H1 (cell line): ENCODE measurements around the gene AK8. TPM values are rescaled to one million over a fixed set of nuclear protein-coding genes. Genes with fewer than 3 reads are reported as not detected.

Source experiments
- ASH2L ChIP-seq: fragments of 200-600, 300-600 bp; sonication (generic); IDR thresholded peaks from one replicate; pipeline ENCODE4 v1.7.1; 2017; ENCODE audit warnings: low read length
- CREB1 ChIP-seq: IDR thresholded peaks from 2 replicates; pipeline ENCODE4 v1.6.1; 2012; ENCODE audit warnings: inconsistent platforms
- CTBP2 ChIP-seq: IDR thresholded peaks from 2 replicates; pipeline ENCODE4 v1.7.0; 2011; ENCODE audit warnings: borderline replicate concordance, mild to moderate bottlenecking, moderate library complexity, mixed read lengths, low read length; ENCODE audit not compliant: insufficient read depth, insufficient read length
- JUND ChIP-seq: IDR thresholded peaks from 2 replicates; pipeline ENCODE4 v1.6.1; 2011; ENCODE audit warnings: mild to moderate bottlenecking, improper control_type of control experiment, low read length
- MAFK ChIP-seq: IDR thresholded peaks from 2 replicates; pipeline ENCODE4 v1.6.1; 2012; ENCODE audit warnings: low read depth, mild to moderate bottlenecking, improper control_type of control experiment, low read length
- polyA plus RNA-seq, 7 experiments: library from polyadenylated mRNA; depleted of rRNA in 3 of 7; stranded (reverse) in 5 of 7; unstranded in 2 of 7; fragments of >200 nt in 5 of 7; fragments of 200-250 nt in 2 of 7; gene quantifications; 1 replicate in 5 of 7; 2 replicates in 1 of 7; 4 replicates in 1 of 7; pipeline versions ENCODE4 v1.2.1 to v1.2.3, GENCODE V29; 2011 to 2013; ENCODE audit warnings: missing spikeins in 2 of 7, mixed read lengths in 2 of 7
- total RNA-seq: library from RNA; stranded (reverse); fragmentation: NEBNext Ultra II Directional; extraction: Animal tissue kit (Norgen Biotek cat#: 25700); gene quantifications from 2 replicates; pipeline ENCODE4 v1.2.1, GENCODE V29; 2021
- TF ChIP-seq, protein P1 (sequence below): IDR thresholded peaks from 2 replicates; pipeline ENCODE4 v1.6.1; 2012; ENCODE audit warnings: inconsistent platforms
- TF ChIP-seq, protein P2 (sequence below), 3 experiments: IDR thresholded peaks; 1 replicate in 2 of 3; 2 replicates in 1 of 3; pipeline versions ENCODE4 v1.5.1 to v1.6.1; 2011; ENCODE audit warnings: low read length in 3 of 3, mild to moderate bottlenecking in 3 of 3, inconsistent platforms in 2 of 3, low read depth in 1 of 3, moderate library complexity in 1 of 3; ENCODE audit not compliant: insufficient read depth in 1 of 3; ENCODE audit errors: control extremely low read depth in 1 of 3
- TF ChIP-seq, protein P3 (sequence below): IDR thresholded peaks from 2 replicates; pipeline ENCODE4 v1.6.1; 2012; ENCODE audit warnings: low read length, inconsistent platforms

AK8 gene
- total and polyA plus RNA-seq, 2 of the 8 experiments (the other 6 are each of a cell fraction or from before 2014, with no cell fraction given), result 0.35 to 0.48 TPM

- TF ChIP-seq ASH2L (peak; percentile 34), MAFK (no peak), CTBP2 (no peak), JUND (no peak), CREB1 (no peak)
- TF ChIP-seq, protein P1, sequence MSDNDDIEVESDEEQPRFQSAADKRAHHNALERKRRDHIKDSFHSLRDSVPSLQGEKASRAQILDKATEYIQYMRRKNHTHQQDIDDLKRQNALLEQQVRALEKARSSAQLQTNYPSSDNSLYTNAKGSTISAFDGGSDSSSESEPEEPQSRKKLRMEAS, result no peak; the same call in 1 of the 2 replicates
- TF ChIP-seq, protein P2, sequence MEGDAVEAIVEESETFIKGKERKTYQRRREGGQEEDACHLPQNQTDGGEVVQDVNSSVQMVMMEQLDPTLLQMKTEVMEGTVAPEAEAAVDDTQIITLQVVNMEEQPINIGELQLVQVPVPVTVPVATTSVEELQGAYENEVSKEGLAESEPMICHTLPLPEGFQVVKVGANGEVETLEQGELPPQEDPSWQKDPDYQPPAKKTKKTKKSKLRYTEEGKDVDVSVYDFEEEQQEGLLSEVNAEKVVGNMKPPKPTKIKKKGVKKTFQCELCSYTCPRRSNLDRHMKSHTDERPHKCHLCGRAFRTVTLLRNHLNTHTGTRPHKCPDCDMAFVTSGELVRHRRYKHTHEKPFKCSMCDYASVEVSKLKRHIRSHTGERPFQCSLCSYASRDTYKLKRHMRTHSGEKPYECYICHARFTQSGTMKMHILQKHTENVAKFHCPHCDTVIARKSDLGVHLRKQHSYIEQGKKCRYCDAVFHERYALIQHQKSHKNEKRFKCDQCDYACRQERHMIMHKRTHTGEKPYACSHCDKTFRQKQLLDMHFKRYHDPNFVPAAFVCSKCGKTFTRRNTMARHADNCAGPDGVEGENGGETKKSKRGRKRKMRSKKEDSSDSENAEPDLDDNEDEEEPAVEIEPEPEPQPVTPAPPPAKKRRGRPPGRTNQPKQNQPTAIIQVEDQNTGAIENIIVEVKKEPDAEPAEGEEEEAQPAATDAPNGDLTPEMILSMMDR (IDR thresholded peaks at IDR 0.05; ENCODE audit: control extremely low read depth in 1 of 3, insufficient read depth in 1 of 3, low read depth in 1 of 3, low read length in 3 of 3), result no peak
- TF ChIP-seq, protein P3, sequence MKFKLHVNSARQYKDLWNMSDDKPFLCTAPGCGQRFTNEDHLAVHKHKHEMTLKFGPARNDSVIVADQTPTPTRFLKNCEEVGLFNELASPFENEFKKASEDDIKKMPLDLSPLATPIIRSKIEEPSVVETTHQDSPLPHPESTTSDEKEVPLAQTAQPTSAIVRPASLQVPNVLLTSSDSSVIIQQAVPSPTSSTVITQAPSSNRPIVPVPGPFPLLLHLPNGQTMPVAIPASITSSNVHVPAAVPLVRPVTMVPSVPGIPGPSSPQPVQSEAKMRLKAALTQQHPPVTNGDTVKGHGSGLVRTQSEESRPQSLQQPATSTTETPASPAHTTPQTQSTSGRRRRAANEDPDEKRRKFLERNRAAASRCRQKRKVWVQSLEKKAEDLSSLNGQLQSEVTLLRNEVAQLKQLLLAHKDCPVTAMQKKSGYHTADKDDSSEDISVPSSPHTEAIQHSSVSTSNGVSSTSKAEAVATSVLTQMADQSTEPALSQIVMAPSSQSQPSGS, result no peak
These were observed 71.2 kb downstream of the AK8 start (continued) for GRCh38 chr9:132806723-132807421.
